HG02610 (cell line): ENCODE measurements around the gene STC2.

ENCODE experiments used
- ATAC-seq: cut with Tn5 transposase; IDR thresholded peaks from one replicate; pipeline ENCODE4 v1.9.1; 2021; ENCODE audit warnings: mild to moderate bottlenecking, moderate library complexity; ENCODE audit not compliant: unreplicated experiment

STC2 gene

DNA sequence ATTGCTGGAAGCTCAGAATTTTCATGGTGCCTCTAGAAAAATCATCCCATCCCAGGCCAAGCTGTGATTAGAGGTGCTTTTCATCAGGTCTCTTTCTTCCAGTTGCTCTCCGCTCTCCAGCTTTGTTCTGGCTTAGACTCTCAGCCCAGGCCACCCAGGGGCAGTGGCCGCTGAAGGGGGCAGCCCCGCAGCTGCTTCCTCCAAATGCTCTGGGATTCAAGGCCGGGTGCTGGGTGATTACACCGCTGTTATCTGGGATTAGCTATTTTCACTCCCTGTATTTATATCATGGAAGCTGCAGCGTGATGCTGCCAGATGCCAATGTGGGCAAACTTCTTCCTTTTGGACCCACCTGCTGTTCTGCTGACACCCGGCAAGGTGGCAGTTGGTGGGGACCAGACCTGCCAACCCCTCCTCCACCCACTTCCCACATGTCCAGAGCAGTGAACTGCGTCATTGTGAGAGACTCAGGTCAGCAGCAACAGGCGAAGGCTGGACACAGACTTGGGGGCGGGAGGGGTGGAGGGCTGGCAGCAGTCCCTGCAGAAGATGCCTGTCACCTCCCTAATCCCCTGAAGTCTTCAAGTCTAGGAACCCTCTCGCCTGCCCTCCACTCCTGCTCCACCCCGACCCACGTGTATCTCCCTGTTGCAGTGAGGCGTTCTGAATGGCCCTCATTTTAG, 59.3 kb downstream of the STC2 start:
- ATAC-seq = no peak

DNA sequence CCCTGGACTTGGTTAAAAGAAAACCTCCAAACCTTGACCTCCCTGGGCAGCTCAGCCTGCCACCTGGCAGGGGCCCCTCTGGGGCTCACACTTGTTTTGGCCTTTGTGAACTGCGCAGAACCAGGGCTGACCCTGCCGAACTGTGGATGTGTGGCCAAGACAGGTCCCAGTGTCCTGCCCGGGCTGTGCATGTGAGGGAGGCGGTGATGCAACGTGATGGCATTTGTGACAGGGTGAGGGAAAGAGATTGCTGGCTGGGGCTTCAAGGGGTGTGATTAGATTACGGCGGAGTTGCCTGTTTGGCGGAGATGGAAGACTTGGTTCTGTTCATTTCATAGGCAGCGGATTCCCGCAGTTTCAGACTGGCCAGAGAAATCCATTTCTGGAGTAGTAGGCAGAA, 62.8 kb downstream of the STC2 start:
- no peak for ATAC-seq
